CD4-positive, alpha-beta T cell treated with Interleukin-6 for 4 hours (primary cell): ENCODE data around the gene PCSK6.

Source experiments
- DNase-seq: peaks from one replicate; pipeline ENCODE4 v3.0.0-alpha.2; 2020; ENCODE audit warnings: mixed read lengths

PCSK6 gene

DNA sequence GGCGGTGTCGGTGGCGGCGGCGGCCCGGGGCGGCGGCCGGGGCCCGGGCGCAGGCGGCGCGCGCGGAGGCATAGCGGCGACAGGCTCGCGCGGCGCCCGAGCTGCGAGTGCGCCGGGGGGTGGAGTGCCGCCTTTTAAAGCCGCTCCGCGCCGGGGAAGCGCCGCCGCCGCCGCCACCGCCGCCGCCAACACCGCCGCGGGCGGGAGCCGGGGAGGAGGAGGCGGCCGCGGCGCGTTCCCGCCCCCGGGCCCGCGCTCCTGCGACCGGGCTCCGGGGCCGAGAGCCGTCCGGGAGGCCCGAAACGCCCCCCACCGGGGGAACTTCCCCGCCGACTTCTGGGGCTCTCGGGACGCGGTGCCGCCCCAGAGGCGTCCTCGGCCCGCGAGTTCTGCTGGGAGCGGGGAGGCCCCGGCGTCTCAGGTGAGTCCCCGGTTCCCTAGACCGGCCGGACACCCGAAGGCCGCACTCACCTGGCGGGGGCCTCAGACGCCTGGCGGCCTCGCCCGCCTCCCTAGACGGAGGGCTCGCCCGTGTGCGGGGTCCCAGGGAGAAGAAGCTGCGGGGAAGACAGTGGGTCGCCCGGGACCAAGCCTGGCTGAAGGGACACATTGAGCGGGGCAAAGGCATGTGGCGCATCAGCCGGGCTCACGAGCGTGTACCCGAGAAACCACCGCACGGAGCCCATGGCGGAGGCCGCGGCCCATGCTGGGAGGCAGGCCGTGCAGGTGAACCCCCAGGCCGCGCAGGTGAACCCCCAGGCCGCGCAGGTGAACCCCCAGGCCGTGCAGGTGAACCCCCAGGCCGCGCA is at the start of gene PCSK6:
Gene PCSK6, minus strand, starts transcription at position 109 of the 809 bp plus-strand sequence. Its CDS starts 37 bp downstream, at position 72.
- DNase-seq, result no peak

GRCh38 chr15:101538996-101539395 is 49.5 kb upstream of the PCSK6 start:
- DNase-seq, result no peak

DNA sequence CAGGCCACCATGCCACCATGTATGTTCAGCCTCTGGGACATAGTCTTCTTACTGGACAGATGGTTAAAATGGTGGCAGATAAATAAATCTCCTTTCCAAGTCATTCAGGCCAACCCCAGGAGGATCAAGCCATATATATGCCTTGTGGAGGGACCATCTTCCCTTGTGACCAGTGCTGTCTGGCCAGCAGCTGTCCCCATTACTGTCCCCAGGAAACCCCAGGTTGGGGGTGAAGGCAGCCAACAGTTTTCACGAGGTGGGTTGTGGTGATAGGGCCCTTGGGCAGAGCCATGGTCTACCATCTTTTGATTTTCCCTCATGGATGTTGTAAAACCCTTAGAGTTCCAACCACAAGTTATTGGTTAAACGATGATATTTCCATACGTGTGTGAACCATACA is 48.7 kb upstream of the PCSK6 start:
- no peak for DNase-seq

GRCh38 chr15:101537483-101538080 is 48.1 kb upstream of the PCSK6 start:
- DNase-seq, result no peak

GRCh38 chr15:101536875-101537405 is 47.4 kb upstream of the PCSK6 start:
- no peak for DNase-seq

DNA sequence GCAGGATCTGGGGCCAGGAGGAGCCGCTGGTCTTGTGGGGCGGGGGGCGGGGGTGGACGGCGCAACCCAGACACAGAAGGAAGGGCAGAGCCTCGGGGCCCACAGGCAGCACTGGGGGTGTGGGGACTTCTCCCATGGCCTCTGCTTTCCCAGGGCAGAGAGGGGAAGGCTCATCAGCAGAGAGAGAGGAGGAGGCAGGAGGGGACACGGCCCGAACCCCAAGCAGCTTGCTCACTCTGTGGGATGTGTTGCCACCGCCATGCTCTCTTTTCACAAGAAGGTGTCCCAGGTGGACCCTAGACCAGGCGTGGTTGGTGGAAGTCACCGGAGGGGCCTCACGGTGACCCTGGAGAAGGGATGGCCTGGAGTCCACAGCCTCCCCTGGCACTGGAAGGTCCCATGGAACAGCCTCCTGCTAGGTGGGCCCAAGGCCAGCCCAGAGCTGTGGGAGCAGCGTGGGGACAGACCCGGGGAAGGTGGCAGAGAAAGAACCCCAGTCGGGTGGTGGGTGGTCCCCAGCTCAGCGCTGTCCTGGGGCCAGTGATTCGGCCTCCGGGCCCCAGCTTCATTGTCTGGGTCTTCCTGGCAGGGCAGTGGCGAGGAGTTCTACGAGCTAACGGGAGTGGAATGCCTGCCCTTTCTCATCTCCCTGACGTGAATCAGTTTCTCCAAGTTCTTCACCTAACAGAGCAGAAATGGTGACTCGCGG is 46.8 kb upstream of the PCSK6 start:
- DNase-seq, result no peak

DNA sequence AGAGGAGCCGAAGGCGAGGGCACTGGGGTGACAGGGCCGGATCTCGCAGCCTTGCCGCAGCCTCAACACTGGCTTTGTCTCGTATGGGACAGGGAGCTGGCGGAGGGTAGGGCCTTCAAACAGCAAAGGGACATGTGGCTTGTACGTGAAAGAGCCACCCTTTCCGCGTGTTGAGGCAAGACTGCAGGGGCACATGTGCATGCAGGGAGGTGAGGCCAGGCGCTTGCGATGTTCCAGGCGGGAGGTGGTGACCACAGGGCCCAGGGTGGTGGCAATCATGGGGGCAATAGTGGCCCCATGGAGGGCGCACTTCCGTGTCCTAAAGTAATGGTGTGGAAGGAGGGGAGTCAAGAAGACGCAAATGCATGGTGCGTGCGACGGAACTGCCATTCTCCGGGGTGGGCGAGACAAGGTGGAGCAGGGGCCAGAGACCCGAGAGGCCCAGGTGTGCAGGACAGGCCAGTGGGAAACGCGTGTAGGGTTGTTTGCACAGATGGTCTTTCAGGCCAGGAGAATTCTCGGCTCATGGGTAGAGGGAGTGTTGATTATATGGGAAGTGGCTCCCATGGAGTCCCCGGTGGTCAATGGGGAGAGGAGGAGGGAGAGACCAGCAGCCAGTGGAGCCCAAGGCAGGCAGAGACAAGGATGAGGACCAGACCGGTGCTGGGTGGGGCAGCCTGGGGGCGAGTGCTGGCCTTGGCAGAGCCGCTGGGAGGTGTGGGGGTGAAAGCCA is 45.8 kb upstream of the PCSK6 start:
- no peak for DNase-seq

- no peak for DNase-seq
Measured at GRCh38 chr15:101534376-101534970, 45.0 kb upstream of the PCSK6 start.

DNA sequence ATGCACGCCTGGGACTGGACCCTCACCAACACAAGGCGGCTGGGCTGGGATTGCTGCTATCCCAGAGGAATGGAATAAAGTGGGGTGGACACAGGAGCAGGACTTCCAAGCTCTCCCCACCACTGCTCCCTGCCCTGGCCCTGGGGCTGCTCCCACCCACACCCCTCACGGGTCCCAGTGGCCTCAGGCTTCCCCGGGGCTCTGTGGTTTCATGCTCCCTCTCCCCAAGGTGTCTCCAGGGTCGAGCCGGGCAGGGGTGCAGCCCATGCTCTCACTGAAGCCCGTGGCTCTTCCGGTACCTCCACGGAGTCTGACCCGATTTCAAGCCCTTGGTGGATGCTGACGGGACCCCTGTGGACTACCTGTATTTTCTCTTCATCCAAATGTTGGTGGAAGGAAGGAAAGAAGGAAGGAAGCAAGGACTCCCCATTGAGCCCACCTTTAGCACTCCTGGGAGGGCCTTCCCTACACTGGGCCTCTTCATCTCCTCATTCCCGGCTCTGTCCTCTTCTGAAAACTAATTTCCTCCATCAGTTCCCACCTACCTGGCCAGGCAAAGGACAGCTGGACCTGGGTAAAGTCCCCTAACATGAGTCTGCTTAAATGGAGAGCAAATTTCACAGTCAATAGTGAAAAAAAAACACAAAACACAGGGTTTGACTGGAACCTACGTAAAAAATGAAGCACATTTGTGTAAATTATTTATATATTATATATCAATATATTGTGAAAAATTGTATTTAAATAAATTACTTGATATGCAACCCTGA is 44.0 kb upstream of the PCSK6 start:
- DNase-seq, result no peak

- no peak for DNase-seq
Measured at GRCh38 chr15:101532865-101533264, 43.4 kb upstream of the PCSK6 start.

GRCh38 chr15:101531170-101531569 is 41.7 kb upstream of the PCSK6 start:
- no peak for DNase-seq

GRCh38 chr15:101530224-101530958 is 40.9 kb upstream of the PCSK6 start:
- no peak for DNase-seq

DNA sequence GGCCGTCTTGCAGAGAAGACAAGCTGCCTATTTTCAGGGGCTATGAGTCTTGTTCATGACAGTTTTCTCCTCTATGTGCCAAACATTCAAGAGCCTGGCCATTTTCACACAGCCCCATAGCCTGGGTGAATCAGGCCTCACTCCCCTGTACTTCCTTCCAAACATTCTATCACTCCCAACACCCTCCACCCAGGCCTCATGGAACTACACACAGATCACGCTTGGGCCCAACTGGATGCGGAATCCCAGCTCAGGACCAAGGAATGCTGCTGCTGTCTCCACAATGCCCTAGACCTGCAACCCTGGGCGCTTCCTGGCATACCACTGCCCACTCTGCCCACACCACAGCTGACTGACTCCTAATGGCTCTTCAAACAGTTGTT is 39.4 kb upstream of the PCSK6 start:
- no peak for DNase-seq

- DNase-seq, result no peak
Measured at GRCh38 chr15:101528108-101528916, 38.8 kb upstream of the PCSK6 start.

GRCh38 chr15:101526890-101527289 is 37.4 kb upstream of the PCSK6 start:
- DNase-seq, result no peak

- DNase-seq, result no peak
Measured at GRCh38 chr15:101526442-101526841, 36.9 kb upstream of the PCSK6 start.

- DNase-seq, result no peak
Measured at GRCh38 chr15:101526021-101526420, 36.5 kb upstream of the PCSK6 start.

DNA sequence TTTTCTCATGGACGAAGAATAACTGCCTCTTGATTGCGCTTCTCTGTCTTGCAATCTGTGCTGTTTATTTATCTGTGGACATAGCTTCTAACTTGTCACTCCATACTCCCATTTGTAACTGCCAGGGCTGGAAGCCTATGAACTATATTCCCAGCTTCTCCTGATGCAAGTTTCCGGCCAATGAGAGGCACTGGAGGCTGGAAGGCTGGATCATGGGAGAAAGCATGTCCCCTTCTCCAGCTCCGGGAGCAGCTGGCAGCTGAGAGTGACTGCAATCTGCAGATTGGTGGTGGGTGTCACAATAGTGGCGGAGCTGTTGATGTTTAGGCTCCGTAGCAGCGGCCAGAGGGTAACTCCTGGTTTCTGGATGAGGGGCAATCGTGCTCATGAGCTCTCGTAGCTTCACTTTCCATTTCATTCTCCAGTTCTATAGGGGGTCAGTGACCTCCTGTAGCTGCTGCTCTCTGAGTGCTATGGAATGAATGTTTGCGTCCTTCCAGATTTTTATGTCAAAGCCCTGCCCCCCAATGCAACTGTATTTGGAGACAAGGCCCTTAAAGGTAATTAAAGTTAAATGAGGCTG is 35.7 kb upstream of the PCSK6 start:
- no peak for DNase-seq

DNA sequence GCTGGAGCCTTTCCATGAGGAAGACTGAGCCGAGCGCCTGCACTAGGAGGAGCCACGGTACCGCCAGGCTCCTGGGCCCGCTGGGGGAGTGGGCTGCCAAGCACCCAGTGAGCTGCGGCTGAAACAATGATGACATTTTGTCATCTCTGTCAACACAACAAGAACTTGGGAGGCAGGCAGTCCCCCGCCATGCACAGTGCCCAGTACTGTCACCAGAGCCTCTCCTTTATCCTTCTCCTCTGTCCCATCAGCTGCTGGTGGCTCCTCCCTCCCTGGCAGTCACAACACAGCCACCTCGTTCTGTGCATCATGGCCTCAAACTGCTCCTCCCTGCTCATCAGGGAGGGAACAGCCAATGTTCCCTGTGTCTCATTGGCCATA is 34.0 kb upstream of the PCSK6 start:
- DNase-seq, result no peak
